DMS53 (cell line): Measurements from ENCODE around the gene PCSK1.
A peak's percentile ranks its signal among the peaks of the same experiment; 100 is the strongest.

Source experiments
- DNase-seq: peaks from one replicate; lab custom pipeline; 2025; lab: John Stamatoyannopoulos, UW

The PCSK1 gene

GRCh38 chr5:96433066-96433447 is at the start of gene PCSK1:
Gene PCSK1 (minus strand): TSS chr5:96433248. CDS start chr5:96433042, 206 bp downstream.
- peak; percentile 99 for DNase-seq

GRCh38 chr5:96481867-96482266 is 48.8 kb upstream of the PCSK1 start:
- DNase-seq: no peak

GRCh38 chr5:96481009-96481786 is 48.1 kb upstream of the PCSK1 start:
- DNase-seq: peak; percentile 28

- peak; percentile 94 for DNase-seq
Observed at GRCh38 chr5:96478983-96479382, 45.9 kb upstream of the PCSK1 start.

GRCh38 chr5:96476654-96477053 is 43.6 kb upstream of the PCSK1 start:
- DNase-seq: no peak

GRCh38 chr5:96474073-96474472 is 41.0 kb upstream of the PCSK1 start:
- DNase-seq: no peak

GRCh38 chr5:96473155-96473554 is 40.1 kb upstream of the PCSK1 start:
- no peak for DNase-seq

- DNase-seq: no peak
Observed at GRCh38 chr5:96470785-96471184, 37.7 kb upstream of the PCSK1 start.

GRCh38 chr5:96468956-96469355 is 35.9 kb upstream of the PCSK1 start:
- DNase-seq: peak; percentile 72

- peak; percentile 67 for DNase-seq
Observed at GRCh38 chr5:96463091-96463490, 30.0 kb upstream of the PCSK1 start.

GRCh38 chr5:96459313-96460121 is 26.5 kb upstream of the PCSK1 start:
- peak; percentile 99 for DNase-seq

GRCh38 chr5:96458176-96458575 is 25.1 kb upstream of the PCSK1 start:
- no peak for DNase-seq

GRCh38 chr5:96455789-96456188 is 22.7 kb upstream of the PCSK1 start:
- peak; percentile 55 for DNase-seq

- no peak for DNase-seq
Observed at GRCh38 chr5:96453394-96453793, 20.3 kb upstream of the PCSK1 start.

GRCh38 chr5:96447949-96448348 is 14.9 kb upstream of the PCSK1 start:
- no peak for DNase-seq

GRCh38 chr5:96440185-96440538 is 7.1 kb upstream of the PCSK1 start:
- DNase-seq: no peak

GRCh38 chr5:96439477-96440184 is 6.6 kb upstream of the PCSK1 start:
- DNase-seq: no peak

GRCh38 chr5:96434201-96434645 is 1.2 kb upstream of the PCSK1 start:
- peak; percentile 97 for DNase-seq

GRCh38 chr5:96432216-96433065 is 607 bp downstream of the PCSK1 start:
- DNase-seq: peak; percentile 91

- DNase-seq: peak; percentile 78
Observed at GRCh38 chr5:96431376-96432187, 1.5 kb downstream of the PCSK1 start.

GRCh38 chr5:96427824-96428223 is 5.2 kb downstream of the PCSK1 start:
- no peak for DNase-seq
